Brain microvascular endothelial cell (primary cell): ENCODE measurements around the gene HECTD4.

ENCODE experiments used
- DNase-seq: peaks from one replicate; pipeline ENCODE4 v3.0.0-alpha.2; 2020
- H3K27ac ChIP-seq: fragments of 250-450 bp; sonication (Bioruptor Pico); 2 replicates; pipeline ENCODE4 v1.5.1; 2020; ENCODE audit warnings: mild to moderate bottlenecking, moderate library complexity
- H3K27me3 ChIP-seq: fragments of 250-450 bp; sonication (Bioruptor Pico); replicated peaks from 2 replicates; pipeline ENCODE4 v1.5.1; 2020; ENCODE audit warnings: mild to moderate bottlenecking
- H3K36me3 ChIP-seq: fragments of 250-450 bp; sonication (Bioruptor Pico); replicated peaks from 2 replicates; pipeline ENCODE4 v1.5.1; 2020; ENCODE audit warnings: mild to moderate bottlenecking
- H3K4me3 ChIP-seq: 2 replicates; pipeline ENCODE4 v1.5.1; 2011; ENCODE audit warnings: low read depth, mild to moderate bottlenecking, control low read depth, low read length, moderate library complexity
- in situ Hi-C: cut with HindIII; loops from 2 replicates; pipeline ENCODE4 v1.10.0; 2017; ENCODE audit warnings: low sequenced_read_pairs, low pct_ligation_motif_present
- TF ChIP-seq, protein P1 (sequence below): IDR thresholded peaks from 2 replicates; pipeline ENCODE4 v1.5.1; 2011; ENCODE audit warnings: low read depth, mild to moderate bottlenecking, moderate library complexity, low read length, control low read depth, inconsistent platforms; ENCODE audit errors: missing control alignments

Gene HECTD4

DNA sequence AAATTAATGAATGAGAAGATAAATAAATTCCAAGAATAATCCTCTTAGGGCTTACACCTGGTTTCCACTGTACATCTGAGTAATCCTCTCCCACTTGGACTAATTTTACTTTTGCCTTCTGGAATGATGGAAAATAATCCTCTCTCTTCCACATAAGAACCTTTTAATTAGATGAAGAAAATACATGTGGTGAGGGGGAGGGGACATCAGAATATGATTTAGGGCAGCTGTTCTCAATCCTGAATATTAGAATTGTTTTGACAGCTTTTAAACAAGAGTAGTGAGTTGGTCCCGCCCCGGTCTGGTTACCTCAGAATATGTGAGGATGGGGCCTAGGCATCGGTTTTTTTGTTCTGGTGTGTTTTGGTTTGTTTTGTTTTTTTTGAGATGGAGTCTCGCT, 51.5 kb downstream of the HECTD4 start:
- H3K27ac ChIP-seq: no peak overlapping the region
- TF ChIP-seq, protein P1, sequence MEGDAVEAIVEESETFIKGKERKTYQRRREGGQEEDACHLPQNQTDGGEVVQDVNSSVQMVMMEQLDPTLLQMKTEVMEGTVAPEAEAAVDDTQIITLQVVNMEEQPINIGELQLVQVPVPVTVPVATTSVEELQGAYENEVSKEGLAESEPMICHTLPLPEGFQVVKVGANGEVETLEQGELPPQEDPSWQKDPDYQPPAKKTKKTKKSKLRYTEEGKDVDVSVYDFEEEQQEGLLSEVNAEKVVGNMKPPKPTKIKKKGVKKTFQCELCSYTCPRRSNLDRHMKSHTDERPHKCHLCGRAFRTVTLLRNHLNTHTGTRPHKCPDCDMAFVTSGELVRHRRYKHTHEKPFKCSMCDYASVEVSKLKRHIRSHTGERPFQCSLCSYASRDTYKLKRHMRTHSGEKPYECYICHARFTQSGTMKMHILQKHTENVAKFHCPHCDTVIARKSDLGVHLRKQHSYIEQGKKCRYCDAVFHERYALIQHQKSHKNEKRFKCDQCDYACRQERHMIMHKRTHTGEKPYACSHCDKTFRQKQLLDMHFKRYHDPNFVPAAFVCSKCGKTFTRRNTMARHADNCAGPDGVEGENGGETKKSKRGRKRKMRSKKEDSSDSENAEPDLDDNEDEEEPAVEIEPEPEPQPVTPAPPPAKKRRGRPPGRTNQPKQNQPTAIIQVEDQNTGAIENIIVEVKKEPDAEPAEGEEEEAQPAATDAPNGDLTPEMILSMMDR: no peak

DNA sequence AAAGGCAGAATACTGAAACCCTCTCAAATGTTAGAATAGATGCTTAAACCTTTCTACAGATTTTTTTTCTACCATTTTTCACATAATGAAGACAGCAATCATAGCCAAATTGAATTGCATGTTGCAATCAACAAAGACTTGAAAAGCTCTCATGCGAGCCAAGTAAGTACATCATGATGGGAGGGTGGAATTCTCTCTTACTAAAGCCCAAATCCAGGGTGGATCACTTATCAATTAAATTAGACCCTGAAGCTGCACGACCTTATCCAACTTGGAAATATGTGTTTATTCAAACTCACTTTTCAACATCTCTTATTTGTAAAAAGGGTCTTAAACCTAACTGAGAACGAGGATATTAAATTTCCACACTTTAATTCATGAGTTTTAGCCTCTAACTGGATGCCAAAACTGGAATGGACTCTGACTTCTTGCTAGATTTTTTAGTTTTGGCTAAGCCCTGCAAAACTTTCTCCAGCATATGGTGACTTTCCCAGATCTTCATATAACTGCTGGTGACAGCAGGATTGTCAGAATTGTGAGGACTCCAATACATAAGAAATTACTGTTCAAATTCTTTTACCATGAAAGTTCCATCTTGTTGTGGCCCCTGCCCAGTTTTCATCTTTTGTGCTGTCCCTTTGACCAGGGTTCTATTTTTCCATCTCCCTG, 53.6 kb downstream of the HECTD4 start:
- H3K27ac ChIP-seq: no peak overlapping the region
- TF ChIP-seq, protein P1: no peak
- H3K36me3 ChIP-seq: no peaks in the 10 kb centered on the region
- no peak overlapping the region for H3K4me3 ChIP-seq
- in situ Hi-C loops: no loop called here
- DNase-seq: no peak
- H3K27me3 ChIP-seq: no peaks in the 10 kb centered on the region

More for the DNA sequence above, 51.5 kb downstream of the HECTD4 start:
- in situ Hi-C loops: no loop called here
- no peak overlapping the region for H3K4me3 ChIP-seq
- H3K36me3 ChIP-seq: no peaks in the 10 kb centered on the region
- no peak for DNase-seq
- no peaks in the 10 kb centered on the region for H3K27me3 ChIP-seq

DNA sequence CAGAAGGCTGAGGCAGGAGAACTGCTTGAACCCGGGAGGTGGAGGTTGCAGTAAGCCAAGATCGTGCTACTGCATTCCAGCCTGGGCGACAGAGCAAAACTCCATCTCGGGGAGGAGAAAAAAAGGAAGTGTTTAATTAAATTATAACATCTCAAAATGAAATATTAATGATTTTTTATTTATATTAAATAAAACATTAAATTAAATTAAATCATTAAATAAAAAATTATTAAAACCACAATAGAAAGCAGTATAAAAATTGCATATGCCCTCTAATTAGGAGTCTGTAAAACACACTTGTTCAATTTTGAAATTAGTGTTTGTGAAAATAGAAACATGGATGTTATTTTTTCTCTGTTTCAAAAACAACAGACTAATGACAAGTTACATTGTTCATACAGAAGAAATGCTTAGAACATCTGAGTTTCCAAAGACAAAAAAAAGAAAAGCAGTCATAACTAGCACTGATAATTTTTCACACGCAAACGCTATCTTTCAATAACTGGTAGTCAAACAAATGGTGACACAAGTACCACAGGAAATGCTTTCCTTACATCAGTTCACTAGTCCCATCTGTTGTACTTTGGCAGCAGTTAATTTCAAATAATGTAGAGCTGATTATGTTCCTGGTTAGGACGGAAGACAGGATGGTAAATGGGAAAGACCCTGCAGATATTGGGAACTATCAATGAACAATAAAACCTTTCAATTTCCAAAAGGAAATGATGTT, 54.9 kb downstream of the HECTD4 start:
- DNase-seq: no peak
- in situ Hi-C loops: no loop called here
- Histone ChIP-seq H3K27me3 (no peaks in the 10 kb centered on the region), H3K27ac (no peak overlapping the region), H3K36me3 (no peaks in the 10 kb centered on the region), H3K4me3 (no peak overlapping the region)
- TF ChIP-seq, protein P1: no peak

DNA sequence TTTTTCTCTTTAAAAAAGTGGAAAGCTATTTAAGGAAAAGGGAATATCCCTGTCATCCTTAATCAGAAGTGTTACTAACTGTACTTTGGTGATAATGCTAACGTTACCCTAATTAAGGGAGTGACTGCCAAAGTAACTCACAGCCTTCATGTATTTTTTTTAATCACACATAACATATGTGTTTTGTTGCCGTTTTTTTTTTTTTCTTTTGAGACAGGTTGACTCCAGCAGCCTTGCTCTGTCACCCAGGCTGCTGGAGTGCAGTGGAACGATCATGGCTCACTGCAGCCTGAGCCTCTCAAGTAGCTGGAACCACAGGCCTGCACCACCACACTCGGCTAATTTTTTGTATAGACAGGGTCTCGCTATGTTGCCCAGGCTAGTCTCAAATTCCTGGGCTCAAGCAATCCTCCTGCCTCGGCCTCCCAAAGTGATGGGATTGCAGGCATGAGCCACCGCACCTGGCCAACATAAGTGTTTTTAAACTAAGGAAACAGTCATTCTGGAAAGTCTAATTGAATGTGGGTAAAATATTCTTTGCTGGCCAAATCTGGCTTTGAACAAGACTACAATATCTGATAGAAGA, 56.5 kb downstream of the HECTD4 start:
- DNase-seq: no peak
- in situ Hi-C loops: no loop called here

DNA sequence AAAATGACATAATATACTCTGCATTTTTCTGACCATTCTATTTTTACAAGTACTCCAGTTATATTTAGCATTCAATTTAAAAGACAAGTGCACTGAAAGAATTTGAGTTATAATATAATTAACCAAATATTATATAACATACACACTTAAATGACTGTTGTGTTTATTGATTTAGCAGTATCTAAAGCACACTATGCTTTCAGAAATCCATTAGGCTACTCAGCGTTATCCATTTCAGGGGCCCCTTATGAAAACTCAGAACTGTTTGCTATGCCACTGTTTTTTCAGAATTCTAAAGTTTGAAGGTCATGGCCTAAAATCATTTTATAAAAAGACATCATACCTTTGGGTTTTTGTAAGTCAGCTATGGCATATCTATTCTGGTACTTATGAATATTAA, 57.1 kb downstream of the HECTD4 start:
- Histone ChIP-seq H3K4me3 (no peak overlapping the region), H3K36me3 (no peaks in the 10 kb centered on the region), H3K27ac (no peak overlapping the region), H3K27me3 (no peaks in the 10 kb centered on the region)
- TF ChIP-seq, protein P1: no peak
- DNase-seq: no peak
- in situ Hi-C loops: no loop called here

More for the DNA sequence above, 56.5 kb downstream of the HECTD4 start:
- no peaks in the 10 kb centered on the region for H3K36me3 ChIP-seq
- no peaks in the 10 kb centered on the region for H3K27me3 ChIP-seq
- no peak overlapping the region for H3K27ac ChIP-seq
- TF ChIP-seq, protein P1: no peak
- no peak overlapping the region for H3K4me3 ChIP-seq
